Dermis microvascular lymphatic vessel endothelial cell (primary cell): Measurements from ENCODE around the gene CDYL2. TPM values are rescaled to one million over a fixed set of nuclear protein-coding genes. Genes with fewer than 3 reads are reported as not detected.
A peak's percentile ranks its signal among the peaks of the same experiment; 100 is the strongest.
"Not testable (repeated sequence)": the region's sequence is repeated elsewhere in the genome, so short reads cannot be mapped to it uniquely, and the experiment has no call there.

Experiments used
- DNase-seq, 2 donors: peaks; one replicate each; pipeline versions ENCODE4 v3.0.0 to v3.0.0-alpha.2; 2010; ENCODE audit warnings: low read depth in 2 of 2
- total RNA-seq: library from RNA; depleted of rRNA; stranded (reverse); fragments of >200 nt; gene quantifications from 2 replicates; pipeline ENCODE4 v1.2.1, GENCODE V29; 2014

The CDYL2 gene
- total RNA-seq, 1 donor from 2014 or later: 19.8 TPM

DNA sequence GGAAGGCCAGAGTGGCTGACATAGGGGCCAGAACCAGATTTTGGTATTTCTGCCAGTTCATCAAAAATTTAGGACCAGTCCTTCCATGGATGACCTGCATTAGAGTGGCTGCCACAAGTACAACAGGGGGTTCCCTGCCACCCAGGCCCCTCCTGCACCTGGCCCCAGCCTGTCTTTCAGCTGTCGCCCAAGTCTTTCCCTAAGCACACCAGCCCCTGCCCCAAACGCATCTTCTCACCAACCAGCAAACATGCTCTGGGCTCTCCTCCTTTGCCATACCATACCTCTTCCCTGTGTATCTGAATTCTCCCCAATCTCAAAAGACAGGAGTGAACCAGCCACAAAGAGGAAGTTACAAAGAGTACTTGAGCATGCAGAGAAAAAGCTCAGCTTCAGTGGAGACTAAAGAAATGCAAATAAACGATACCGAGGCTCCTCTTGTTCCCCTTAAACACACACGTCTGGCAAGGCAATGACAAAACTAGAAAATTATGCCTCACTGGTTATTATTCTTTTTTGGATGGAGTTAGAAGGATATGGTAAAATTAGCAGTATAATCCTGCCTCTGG lies 133.0 kb downstream of the CDYL2 start:
- no peak for DNase-seq

DNA sequence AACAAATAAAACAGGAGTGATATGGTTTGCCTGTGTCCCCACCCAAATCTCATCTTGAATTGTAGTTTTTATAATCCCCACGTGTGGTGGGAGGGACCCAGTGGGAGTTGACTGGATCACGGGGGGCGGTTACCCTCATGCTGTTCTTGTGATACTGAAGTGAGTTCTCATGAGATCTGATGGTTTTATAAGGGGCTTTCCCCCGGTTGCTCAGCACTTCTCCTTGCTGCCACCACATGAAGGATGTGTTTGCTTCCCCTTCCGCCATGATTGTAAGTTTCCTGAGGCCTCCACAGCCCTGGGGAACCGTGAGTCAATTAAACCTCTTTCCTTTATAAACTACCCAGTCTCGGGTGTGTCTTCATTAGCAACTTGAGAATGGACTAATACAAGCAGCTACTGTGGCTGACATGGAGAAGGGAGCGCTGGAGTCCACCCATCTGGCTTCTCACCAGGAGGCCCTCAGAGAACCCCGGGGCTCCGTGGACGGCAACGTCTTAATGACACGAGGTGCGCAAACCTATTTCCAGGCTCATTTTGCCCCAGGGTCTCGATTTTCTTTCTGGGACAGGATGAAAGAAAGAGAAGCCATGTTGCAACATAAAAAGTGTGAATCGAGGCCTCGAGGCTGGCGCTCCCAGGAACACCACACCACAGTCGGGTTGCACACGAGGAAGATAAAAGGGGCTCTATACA lies 134.1 kb downstream of the CDYL2 start:
- DNase-seq: no peak

DNA sequence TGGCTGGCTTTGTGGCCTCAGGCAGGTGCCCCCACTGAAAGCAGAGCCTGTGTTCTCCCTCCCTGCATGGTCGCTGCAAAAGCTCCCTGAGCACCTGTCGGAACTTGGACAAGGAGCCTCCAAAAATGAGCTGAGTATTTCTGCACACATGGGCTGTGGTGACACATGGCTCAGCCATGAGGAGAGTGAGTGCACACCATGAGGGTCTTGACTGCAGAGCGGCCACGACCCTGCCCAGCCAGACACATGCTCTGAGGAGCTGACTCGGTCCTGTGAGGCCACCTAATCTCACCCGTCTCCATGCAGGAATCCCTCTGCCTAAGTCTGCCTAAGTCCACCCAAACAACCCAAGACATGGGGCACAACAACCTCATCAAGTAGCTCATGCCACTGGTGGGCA lies 134.7 kb downstream of the CDYL2 start:
- DNase-seq: no peak

DNA sequence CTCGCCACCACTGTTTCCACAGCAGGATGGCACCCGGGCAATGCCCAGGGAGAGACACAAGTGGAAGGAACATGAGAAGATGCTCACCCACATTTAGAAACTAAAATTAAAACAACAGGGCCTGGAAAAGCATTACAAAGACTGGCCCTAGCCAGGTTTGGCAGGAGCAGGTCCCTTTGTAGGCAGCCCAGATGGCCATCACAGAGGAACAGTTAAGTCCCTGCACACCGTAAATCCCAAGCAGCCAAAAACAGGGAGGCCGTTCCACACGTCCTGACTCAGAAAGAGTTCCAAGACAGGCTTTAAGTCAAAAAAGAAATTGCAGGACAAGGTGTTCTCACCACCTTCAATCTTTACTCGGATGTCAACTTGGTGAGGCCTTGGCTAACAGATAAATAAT lies 136.5 kb downstream of the CDYL2 start:
- no peak for DNase-seq

DNA sequence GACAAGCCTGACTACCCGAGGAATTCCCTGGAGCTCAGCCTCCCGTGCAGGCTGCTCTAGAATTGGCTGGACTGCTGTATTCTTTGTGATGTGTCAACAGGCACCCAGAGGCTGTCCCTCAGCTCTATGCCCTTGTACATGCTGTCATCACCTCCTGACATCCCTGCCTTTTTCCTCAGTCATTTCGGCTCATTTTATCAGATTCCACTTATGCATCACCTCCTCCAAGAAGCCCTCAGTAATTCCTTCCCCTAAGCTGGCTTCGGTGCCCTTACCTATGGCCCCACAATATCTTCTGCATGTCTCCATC lies 137.2 kb downstream of the CDYL2 start:
- DNase-seq: no peak

DNA sequence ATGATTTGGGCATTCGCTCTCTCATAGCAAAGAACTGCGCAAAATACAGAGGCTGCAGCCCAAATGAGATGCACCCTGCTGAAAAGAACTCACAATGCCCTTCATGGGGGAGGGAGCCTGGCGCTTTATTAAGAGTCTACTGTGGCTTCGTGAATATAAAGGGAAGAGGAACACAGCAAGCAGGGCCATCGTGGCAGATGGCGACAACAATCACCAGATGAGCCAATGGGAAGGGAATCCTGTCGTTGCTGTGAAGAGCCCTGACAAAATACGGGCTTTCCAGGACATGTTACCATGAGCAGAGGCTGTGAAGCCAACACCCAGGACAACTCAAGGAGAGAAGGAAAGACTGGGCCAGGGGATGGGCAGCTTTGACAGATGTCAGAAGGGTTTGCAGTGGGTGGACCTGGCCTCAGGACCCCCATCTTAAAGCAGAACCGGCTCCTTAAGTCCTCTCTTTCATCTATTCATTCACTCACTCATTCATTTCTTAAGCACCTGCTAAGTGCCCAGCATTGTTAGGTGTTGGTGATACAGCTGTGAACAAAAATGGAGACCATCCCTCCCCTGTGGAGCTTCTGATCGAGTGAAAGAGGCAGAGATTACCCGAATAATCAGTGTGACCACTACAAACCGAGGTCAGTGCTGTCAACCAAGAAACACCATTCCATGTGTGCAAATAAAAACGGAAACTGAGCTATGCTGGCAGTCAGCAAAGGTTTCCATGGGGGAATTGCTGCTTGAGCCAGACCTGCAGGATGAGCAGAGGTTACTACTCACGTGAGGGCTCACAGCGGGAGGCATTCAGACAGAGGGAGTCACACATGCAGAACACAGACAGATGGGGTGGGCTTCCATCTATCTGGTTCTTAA lies 137.8 kb downstream of the CDYL2 start:
- peak in 1 of 2 donors; percentile 30 for DNase-seq

DNA sequence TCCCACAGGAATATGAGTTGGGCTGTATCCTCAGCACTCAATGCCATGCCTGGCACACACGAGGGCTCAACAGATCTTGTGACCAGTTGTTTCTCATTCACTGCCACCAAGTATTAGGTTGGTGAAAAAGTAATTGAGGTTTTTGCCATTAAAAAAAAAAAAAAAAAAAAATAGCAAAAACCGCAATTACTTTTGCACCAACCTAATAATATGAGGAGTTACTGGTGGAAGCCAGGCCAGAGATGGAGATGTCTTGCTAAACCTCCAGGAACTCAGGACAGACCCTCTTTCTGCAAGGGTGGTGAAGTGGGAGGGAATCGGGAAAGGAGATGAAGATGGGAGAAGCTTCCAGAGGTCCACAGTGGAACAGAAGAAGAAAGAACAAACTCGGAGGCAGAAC lies 139.0 kb downstream of the CDYL2 start:
- no peak for DNase-seq

DNA sequence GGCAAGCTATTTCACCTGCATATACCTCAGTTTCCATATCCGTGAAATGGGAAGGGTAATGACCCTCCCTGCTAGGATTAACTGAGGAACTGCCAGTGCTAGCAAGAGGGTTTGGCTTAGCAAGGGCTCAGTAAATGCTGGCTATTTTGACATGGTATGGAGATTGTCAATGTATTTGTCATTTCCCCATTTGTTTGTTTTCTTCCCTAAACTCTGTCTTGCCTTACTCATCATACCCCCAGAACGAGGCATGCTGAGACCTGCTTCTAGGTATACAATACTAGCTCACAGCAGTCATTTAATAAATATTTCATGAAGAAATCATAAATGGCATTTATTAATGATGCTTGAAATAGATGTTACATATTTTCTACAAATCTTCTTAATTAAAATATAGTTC lies 139.6 kb downstream of the CDYL2 start:
- DNase-seq: peak in 1 of 2 donors; percentile 13

GRCh38 chr16:80664226-80664625 lies 140.2 kb downstream of the CDYL2 start:
- peak in 1 of 2 donors; percentile 11 for DNase-seq

GRCh38 chr16:80663078-80663477 lies 141.3 kb downstream of the CDYL2 start:
- DNase-seq: no peak

- no peak for DNase-seq
Measured at GRCh38 chr16:80659865-80660264, 144.5 kb downstream of the CDYL2 start.

DNA sequence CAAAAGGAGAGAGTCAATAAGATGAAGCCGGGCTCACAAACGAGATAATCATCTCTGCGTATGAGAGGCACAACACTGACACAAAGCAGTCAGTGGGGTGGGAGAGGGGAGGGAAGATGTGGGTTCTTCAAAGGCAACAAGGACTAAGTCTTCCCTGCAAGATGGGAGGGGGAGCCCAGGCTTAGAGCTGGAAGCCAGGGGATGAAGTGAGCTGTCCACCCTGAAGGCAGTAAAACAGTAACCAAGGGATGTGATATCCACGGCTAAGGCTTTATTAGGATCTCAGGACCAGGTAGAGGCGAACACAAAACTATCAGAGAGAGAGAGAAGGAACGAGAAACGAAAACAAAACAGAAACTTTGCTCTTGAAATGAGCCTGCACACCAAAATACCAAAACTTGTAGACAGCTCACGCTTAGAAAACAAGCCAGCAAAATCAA lies 147.7 kb downstream of the CDYL2 start:
- peak in 1 of 2 donors; percentile 10 for DNase-seq

DNA sequence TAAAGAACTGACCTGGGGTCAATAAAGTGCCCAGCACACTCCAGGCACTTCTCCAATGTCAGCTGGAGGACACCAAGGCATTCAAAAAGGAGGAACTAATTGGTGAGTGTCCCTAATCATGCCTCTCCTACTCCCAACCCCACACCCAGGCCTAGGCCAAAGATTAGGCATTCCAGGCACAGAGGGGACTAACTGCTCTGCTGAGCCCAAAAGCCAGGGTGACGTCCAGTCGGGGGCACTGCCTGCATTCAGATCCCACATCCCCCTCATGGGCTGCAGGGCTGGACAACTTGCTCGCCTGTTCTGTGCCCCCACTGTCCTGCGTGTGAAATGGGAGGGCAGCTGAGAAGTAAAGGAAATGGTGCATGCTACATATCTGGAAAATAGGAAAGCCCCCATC lies 148.2 kb downstream of the CDYL2 start:
- DNase-seq: no peak

- no peak for DNase-seq
Measured at GRCh38 chr16:80655751-80656150, 148.6 kb downstream of the CDYL2 start.

- no peak for DNase-seq
Measured at GRCh38 chr16:80654094-80654862, 150.1 kb downstream of the CDYL2 start.

- no peak for DNase-seq
Measured at GRCh38 chr16:80652441-80652840, 152.0 kb downstream of the CDYL2 start.

GRCh38 chr16:80650281-80650680 lies 154.1 kb downstream of the CDYL2 start:
- DNase-seq: not testable (repeated sequence)

DNA sequence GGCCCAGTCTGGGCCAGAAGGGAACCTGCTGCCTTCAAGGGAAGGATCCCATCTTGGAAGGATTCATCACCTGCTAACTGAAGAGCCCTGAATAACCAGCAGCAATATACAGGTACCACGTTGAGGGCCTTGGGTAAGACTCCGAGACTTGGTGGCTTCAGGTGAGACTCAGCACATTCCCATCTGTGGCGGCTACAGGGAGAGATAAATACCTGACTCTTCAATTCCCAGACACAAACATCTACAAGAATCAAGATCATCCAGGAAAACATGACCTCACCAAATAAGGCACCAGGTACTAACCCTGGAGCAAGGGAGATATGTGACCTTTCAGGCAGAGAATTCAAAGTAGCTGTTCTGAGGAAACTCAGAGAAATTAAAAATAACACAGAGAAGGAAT lies 164.1 kb downstream of the CDYL2 start:
- no peak for DNase-seq

DNA sequence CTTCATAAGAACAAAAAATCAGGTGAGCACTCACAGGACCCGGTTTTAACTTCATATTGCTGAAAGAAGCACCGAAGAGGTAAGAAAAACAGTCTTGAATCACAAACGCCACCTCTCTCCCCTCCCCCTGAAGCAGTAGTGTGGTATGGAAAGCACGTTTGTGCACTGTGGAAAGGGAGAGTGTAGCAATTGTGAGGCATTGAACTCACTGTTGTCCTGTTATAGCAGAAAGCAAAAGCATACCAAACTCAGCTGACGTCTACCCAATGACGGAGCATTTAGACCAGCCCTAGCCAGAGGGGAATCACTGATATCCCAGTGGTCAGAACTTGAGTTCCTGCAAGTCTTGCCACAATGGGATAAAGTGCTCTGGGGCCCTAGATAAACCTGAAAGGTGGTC lies 164.8 kb downstream of the CDYL2 start:
- DNase-seq: no peak

DNA sequence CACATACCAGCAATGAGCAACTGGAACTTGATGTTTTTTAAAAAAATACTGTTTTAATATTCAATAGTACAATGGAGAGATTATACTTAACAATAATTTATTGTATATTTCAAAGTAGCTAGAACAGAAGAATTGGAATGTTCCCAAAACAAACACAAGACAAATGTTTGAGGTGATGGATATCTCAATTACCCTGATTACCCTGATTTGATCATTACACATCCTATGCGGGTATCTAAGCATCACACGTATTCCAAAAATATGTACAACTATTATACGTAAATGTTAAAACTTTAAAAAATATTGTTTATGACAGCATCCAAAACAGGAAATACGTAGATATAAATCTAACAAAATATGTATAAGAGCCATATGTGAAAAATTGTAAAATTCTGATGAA lies 166.8 kb downstream of the CDYL2 start:
- no peak for DNase-seq

DNA sequence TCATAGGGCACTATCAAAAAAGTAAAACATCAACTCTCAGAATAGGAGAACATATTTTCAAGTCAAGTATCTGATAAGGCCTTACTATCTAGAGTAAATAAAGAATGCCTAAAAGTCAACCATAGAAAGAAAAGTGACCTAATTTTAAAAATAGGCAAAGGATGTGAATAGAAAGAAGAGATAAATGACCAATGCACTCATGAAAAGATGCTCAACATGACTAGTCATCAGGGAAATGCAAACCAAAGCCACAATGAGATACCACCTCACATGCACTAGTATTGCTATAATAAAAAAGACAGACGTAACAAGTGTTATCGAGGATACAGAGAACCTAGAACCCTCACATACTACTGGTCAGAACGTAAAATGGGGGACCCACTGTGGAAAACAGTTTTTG lies 172.8 kb downstream of the CDYL2 start:
- no peak for DNase-seq

DNA sequence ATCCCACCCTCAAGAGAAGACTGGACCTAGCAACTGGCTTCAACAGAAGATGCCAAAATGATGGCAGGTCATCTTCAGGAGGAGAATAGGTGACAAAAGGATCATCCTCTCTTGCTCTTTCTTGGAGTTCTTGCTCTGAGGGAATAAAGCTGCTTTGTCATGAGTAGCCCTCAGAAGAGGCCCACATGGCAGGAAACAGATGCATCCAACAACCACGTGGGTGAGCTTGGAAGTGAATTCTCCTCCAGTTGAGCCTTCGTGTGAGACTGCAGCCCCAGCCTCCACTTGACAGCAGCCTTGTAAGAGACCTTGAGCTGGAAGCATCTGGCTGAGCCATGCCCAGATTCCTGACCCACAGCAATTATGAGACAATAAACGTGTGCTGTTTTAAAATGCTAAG lies 176.1 kb downstream of the CDYL2 start:
- no peak for DNase-seq
